Measurements from ENCODE around the gene ANKRD34A. TPM values are rescaled to one million over a fixed set of nuclear protein-coding genes. Genes with fewer than 3 reads are reported as not detected.

Gene ANKRD34A
- total and polyA plus RNA-seq, 2 of the 13 experiments (the other 11 are each of a cell fraction or from before 2014, with no cell fraction given) = 0.05 to 0.07 TPM

- Histone ChIP-seq H3K27ac (ENCODE audit: extremely low read length, insufficient read depth, low read length) (no peak overlapping the region), H3K27me3 (ENCODE audit: control insufficient read depth in 1 of 2, insufficient read depth in 2 of 2, low read length in 2 of 2) (peaks cover 0 to 6% of the 10 kb centered on the region in 2 experiments; a peak in 1 of 5 replicates), H3K4me3 (replicated peaks in 1 of 3; ENCODE audit: insufficient read depth in 1 of 3, low read depth in 2 of 3, low read length in 3 of 3) (no peak overlapping the region), H2AFZ (ENCODE audit: low read length) (no peak overlapping the region), H4K20me1 (ENCODE audit: insufficient read depth, low read length) (no peaks in the 10 kb centered on the region), H3K4me1 (ENCODE audit: insufficient read depth, low read length) (peaks cover 26% of the 10 kb centered on the region), H3K4me2 (ENCODE audit: low read depth, low read length) (no peak overlapping the region), H3K36me3 (replicated peaks in 1 of 2; ENCODE audit: control insufficient read depth in 1 of 2, insufficient read depth in 2 of 2, low read length in 2 of 2) (no peaks in the 10 kb centered on the region), H3K9ac (ENCODE audit: insufficient read depth, low read depth, low read length) (no peak overlapping the region), H3K9me3 (ENCODE audit: low read length) (no peaks in the 10 kb centered on the region), H3K79me2 (ENCODE audit: insufficient read depth, low read length) (no peaks in the 10 kb centered on the region)
- no TSS peak for BruUV-seq (replicated peaks)
- ATAC-seq (no peak), DNase-seq (ENCODE audit: low spot score) (no peak), FAIRE-seq (no peak)
- intact Hi-C loops (cut with micrococcal nuclease; ENCODE audit: unreplicated experiment) (no loop called here), in situ Hi-C loops (cut with HindIII; ENCODE audit: extremely low pct_ligation_motif_present, low pct_unique_long_range_greater_than_20kb) (no loop called here)
- WGBS (ENCODE audit: low lambda C conversion rate) = 95% methylated on average over 2 of the region's 2 CpGs
- TF ChIP-seq MTA3 (CRISPR knock-in tag; IDR thresholded peaks at IDR 0.05) = no peak
- TF ChIP-seq DR1 (CRISPR knock-in tag; IDR thresholded peaks at IDR 0.05) = no peak
- no peak for TF ChIP-seq SYNCRIP (IDR thresholded peaks at IDR 0.05; ENCODE audit: insufficient read depth, low read depth, low read length)
- ChIA-PET CTCF (ENCODE audit: low intra/inter-chr PET ratio, low total read pairs) (no interaction called here), POLR2A (no interaction called here)
These were observed 2.9 kb upstream of the ANKRD34A start for GRCh38 chr1:145967288-145967687.

- Histone ChIP-seq H3K79me2 (ENCODE audit: insufficient read depth, low read length) (no peaks in the 10 kb centered on the region), H3K27ac (ENCODE audit: extremely low read length, insufficient read depth, low read length) (peak overlapping the region; percentile 70), H4K20me1 (ENCODE audit: insufficient read depth, low read length) (no peaks in the 10 kb centered on the region), H3K4me2 (ENCODE audit: low read depth, low read length) (peak overlapping the region; percentile 93), H3K9ac (ENCODE audit: insufficient read depth, low read depth, low read length) (peak overlapping the region; percentile 78), H3K4me3 (replicated peaks in 1 of 3; ENCODE audit: insufficient read depth in 1 of 3, low read depth in 2 of 3, low read length in 3 of 3) (peak overlapping the region; percentile 77 to 84 (median 82); a peak in 5 of 6 replicates), H3K4me1 (ENCODE audit: insufficient read depth, low read length) (peaks cover 35% of the 10 kb centered on the region), H3K36me3 (replicated peaks in 1 of 2; ENCODE audit: control insufficient read depth in 1 of 2, insufficient read depth in 2 of 2, low read length in 2 of 2) (no peaks in the 10 kb centered on the region), H3K9me3 (ENCODE audit: low read length) (no peaks in the 10 kb centered on the region), H3K27me3 (ENCODE audit: control insufficient read depth in 1 of 2, insufficient read depth in 2 of 2, low read length in 2 of 2) (peaks cover 0 to 19% of the 10 kb centered on the region in 2 experiments; a peak in 3 of 5 replicates), H2AFZ (ENCODE audit: low read length) (no peak overlapping the region)
- DNase-seq (ENCODE audit: low spot score) = no peak
- intact Hi-C loops (cut with micrococcal nuclease; ENCODE audit: unreplicated experiment) (loop anchor here (2.0 kb wide), 1 partner anchor 38 kb away; the partner anchor contains the start of gene RBM8A), in situ Hi-C loops (cut with HindIII; ENCODE audit: extremely low pct_ligation_motif_present, low pct_unique_long_range_greater_than_20kb) (no loop called here)
- ATAC-seq = no peak
- CTCF ChIA-PET (ENCODE audit: low intra/inter-chr PET ratio, low total read pairs) = no interaction called here
- no peak for FAIRE-seq
- POLR2A ChIA-PET = interaction anchor here (0.7 to 3.4 kb wide), 18 partner anchors 8 to 106 kb away, joined by 3 to 51 read pairs (median 6); partner anchors contain the start of genes PEX11B, PIAS3 and RBM8A
- BruUV-seq (replicated peaks) = TSS peak; percentile 85
- no peak for TF ChIP-seq GRHL1 (CRISPR knock-in tag; conservative IDR thresholded peaks at IDR 0.05)
- TF ChIP-seq ELF4 (CRISPR knock-in tag; IDR thresholded peaks at IDR 0.05; ENCODE audit: borderline replicate concordance) = 0 out of 2 replicates have a peak, but pooled peaks have one; percentile 16
- TF ChIP-seq ESRRA (CRISPR knock-in tag; IDR thresholded peaks at IDR 0.05; ENCODE audit: low read depth) = no peak
- 0% methylated on average over 5 of the region's 5 CpGs for WGBS (ENCODE audit: low lambda C conversion rate)
These were observed 857 bp upstream of the ANKRD34A start for GRCh38 chr1:145965119-145965744.
